Nephron progenitor cell (in vitro differentiated cells): ENCODE data around the gene SCRN1.
"Not testable (repeated sequence)": the region's sequence is repeated elsewhere in the genome, so short reads cannot be mapped to it uniquely, and the experiment has no call there.

Source experiments
- DNase-seq: peaks from one replicate; pipeline ENCODE4 v3.0.0; 2021
- H3K27ac Mint-ChIP-seq: 2 replicates; pipeline ENCODE4 v1.8.0; 2021; ENCODE audit warnings: mild to moderate bottlenecking, moderate library complexity, mixed read lengths
- H3K27me3 Mint-ChIP-seq: 2 replicates; pipeline ENCODE4 v1.8.0; 2021; ENCODE audit warnings: mild to moderate bottlenecking, low read depth, mixed read lengths; ENCODE audit not compliant: poor library complexity
- H3K36me3 Mint-ChIP-seq: 2 replicates; pipeline ENCODE4 v1.8.0; 2021; ENCODE audit warnings: low read depth, mixed read lengths
- H3K4me1 Mint-ChIP-seq: 2 replicates; pipeline ENCODE4 v1.8.0; 2021; ENCODE audit warnings: mixed read lengths
- H3K4me3 Mint-ChIP-seq: 2 replicates; pipeline ENCODE4 v1.8.0; 2021; ENCODE audit warnings: mild to moderate bottlenecking, moderate library complexity, mixed read lengths
- H3K9me3 Mint-ChIP-seq: 2 replicates; pipeline ENCODE4 v1.8.0; 2021; ENCODE audit warnings: mild to moderate bottlenecking, moderate library complexity, mixed read lengths
- TF ChIP-seq, protein P1 (sequence below): fragments of 200-600 bp; sonication (generic); IDR thresholded peaks from 2 replicates; pipeline ENCODE4 v1.5.0; 2021; ENCODE audit warnings: antibody characterized with exemption

The SCRN1 gene

DNA sequence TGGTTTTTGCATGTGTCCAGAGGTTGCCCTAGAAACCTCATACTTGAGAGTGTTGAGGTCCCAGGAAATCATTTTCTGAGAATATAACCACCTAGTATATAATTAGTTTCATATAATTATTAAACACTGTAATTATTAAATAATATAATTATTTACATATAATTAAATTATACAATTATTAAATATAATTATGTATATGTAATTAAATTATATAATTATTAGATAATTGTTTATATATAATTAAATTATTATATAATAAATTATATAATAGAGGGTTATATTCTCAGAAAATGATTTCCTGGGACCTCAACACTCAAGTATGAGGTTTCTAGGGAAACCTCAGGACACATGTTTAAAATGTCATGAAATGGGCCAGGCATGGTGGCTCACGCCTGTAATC lies 27.6 kb downstream of the SCRN1 start:
- peaks cover 70% of the 10 kb centered on the region for H3K36me3 Mint-ChIP-seq
- no peak overlapping the region for H3K4me3 Mint-ChIP-seq
- TF ChIP-seq, protein P1, sequence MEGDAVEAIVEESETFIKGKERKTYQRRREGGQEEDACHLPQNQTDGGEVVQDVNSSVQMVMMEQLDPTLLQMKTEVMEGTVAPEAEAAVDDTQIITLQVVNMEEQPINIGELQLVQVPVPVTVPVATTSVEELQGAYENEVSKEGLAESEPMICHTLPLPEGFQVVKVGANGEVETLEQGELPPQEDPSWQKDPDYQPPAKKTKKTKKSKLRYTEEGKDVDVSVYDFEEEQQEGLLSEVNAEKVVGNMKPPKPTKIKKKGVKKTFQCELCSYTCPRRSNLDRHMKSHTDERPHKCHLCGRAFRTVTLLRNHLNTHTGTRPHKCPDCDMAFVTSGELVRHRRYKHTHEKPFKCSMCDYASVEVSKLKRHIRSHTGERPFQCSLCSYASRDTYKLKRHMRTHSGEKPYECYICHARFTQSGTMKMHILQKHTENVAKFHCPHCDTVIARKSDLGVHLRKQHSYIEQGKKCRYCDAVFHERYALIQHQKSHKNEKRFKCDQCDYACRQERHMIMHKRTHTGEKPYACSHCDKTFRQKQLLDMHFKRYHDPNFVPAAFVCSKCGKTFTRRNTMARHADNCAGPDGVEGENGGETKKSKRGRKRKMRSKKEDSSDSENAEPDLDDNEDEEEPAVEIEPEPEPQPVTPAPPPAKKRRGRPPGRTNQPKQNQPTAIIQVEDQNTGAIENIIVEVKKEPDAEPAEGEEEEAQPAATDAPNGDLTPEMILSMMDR = no peak
- peaks cover 31% of the 10 kb centered on the region for H3K4me1 Mint-ChIP-seq
- peaks cover 4% of the 10 kb centered on the region for H3K9me3 Mint-ChIP-seq
- no peaks in the 10 kb centered on the region for H3K27me3 Mint-ChIP-seq
- no peak for DNase-seq
- no peak overlapping the region for H3K27ac Mint-ChIP-seq

DNA sequence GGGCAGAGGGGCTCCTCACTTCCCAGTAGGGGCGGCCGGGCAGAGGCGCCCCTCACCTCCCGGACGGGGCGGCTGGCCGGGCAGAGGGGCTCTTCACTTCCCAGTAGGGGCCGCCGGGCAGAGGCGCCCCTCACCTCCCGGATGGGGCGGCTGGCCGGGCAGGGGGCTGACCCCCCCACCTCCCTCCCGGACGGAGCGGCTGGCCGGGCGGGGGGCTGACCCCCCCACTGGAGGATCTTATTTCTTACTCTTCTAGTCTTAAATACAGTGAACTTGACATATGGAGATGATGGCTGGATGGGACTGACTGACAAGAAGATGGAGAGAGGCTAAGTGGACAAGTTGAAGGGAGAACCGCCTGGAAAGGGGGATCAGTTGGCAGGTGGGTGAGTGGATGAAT lies 28.0 kb downstream of the SCRN1 start:
- not testable (repeated sequence) for H3K9me3 Mint-ChIP-seq, H3K4me3 Mint-ChIP-seq, DNase-seq, H3K27me3 Mint-ChIP-seq, H3K27ac Mint-ChIP-seq
- Mint-ChIP-seq H3K36me3 (peaks cover 66% of the 10 kb centered on the region), H3K4me1 (peaks cover 30% of the 10 kb centered on the region)

DNA sequence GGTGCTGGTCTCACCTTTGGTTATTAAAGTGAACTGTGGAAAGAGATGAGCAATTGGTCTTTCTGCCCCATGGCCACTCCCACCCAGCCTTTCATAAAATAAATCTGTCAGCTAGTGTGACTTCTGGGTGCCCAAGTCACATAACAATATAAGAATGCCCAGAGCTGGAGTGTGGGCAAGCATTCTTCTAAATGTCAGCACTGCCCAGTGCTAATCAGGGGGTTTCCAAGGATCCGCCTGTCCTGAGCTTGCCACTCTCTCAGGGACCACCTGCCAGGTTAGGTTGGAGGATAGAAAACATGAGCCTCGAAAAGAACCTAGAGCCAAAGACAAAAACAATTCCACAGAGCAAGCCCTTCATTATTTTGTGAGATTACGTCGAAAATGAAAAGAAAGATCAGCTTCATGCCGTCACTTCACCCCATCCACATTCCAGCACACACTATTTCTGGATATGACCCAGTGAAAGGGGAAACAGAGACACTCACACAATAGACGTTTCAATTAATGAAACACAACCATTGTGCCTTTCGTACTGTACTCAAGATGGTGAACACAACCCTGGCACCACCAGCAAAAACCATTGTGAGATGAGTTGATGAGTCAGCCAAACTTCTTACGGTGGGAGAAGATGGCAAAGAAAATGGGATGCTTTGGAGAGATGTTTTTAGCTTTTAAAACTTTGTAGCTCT lies 30.8 kb downstream of the SCRN1 start:
- no peak for DNase-seq
- H3K36me3 Mint-ChIP-seq = peaks cover 58% of the 10 kb centered on the region

DNA sequence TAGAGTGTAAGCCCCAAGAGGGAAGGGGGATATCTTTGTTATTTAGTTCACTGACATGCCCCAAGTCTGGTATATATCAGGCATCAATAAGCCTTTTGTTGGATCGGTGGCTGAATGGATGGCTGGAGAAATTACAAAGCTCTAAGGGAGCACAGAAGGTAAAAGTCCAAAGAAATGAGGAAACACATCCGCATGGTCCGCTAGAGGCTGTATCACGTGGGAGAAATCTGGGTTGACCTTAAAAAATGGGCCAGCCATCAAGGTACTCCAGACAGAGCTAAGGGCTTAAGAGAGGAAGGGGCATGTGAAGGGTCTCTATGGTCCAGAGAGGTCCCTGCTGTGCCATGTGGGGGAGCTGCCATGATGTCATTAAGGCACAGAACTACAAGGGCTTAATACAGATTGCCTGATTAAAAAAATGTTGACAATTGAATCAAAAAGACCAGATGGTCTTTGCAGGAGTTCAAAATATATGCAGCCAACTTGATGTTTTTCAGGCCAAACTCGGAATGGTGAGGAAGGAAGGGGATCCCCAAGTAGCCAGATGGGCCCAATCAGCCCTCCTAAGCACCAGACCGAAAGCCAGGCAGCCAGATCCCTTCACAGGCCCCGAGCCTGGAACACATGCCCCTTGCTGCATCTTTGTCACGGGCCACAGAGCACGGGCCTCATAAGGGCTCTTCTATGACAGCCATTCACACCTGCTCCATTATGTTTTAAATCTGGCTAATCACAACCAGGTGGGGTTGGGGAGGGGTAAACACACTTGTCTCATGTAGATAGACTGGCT lies 31.9 kb downstream of the SCRN1 start:
- TF ChIP-seq, protein P1 = no peak
- peaks cover 2% of the 10 kb centered on the region for H3K27me3 Mint-ChIP-seq
- H3K4me1 Mint-ChIP-seq = peaks cover 26% of the 10 kb centered on the region
- peaks cover 58% of the 10 kb centered on the region for H3K36me3 Mint-ChIP-seq
- H3K27ac Mint-ChIP-seq = peak overlapping the region; percentile 75
- no peak for DNase-seq
- H3K9me3 Mint-ChIP-seq = peaks cover 4% of the 10 kb centered on the region
- H3K4me3 Mint-ChIP-seq = no peak overlapping the region

More for the DNA sequence above, 30.8 kb downstream of the SCRN1 start:
- no peak overlapping the region for H3K27ac Mint-ChIP-seq
- TF ChIP-seq, protein P1 = no peak
- peaks cover 26% of the 10 kb centered on the region for H3K4me1 Mint-ChIP-seq
- peaks cover 2% of the 10 kb centered on the region for H3K27me3 Mint-ChIP-seq
- H3K9me3 Mint-ChIP-seq = peaks cover 4% of the 10 kb centered on the region
- no peak overlapping the region for H3K4me3 Mint-ChIP-seq

DNA sequence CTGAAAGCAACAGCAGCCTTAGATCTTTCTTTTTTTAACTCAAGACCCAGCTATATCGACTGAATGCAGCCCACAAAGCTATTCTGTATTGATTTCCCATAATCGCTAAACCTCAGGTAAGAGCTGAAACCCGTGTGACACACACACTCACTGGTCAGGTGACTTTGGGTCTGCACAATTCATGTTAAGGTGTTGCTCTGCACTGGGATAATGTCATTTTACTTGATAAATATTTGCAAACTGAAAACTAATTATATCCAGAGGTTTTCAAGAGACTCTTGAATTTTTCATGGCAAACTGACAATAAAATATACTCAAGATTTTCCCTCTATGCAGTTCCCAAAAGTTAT lies 33.1 kb downstream of the SCRN1 start:
- Mint-ChIP-seq H3K4me3 (no peak overlapping the region), H3K27ac (no peak overlapping the region)

DNA sequence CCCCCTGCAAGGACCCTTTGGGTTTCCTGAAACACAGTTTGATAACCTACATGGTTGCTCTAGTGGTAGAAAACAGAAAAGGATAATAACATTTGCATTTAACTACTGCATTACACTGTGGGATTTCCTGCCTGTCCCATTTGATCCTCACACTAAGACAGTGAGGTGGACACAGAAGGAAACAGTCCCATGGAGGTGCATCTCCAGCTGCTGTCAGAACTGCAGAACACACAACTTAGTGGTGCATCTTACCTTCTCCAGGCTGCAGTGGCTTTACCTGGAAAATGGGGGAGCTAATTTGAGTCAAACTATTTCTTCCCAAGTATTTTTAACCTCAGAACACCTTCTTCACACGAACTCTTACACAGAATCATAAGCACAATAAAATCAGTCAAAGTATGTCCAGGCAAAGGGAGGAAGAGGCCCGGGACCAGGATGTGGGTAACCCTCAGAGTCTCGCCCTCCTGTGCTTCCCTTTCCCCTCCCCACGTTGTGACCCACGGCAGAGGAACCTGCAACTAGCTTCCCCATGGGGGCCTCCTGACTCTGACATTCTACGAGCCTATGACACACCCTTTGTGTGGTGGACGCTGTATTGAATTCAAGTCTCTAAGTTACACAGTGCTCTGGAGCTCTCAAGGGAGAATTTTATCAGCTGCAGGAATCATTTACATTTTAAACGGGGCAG lies 33.7 kb downstream of the SCRN1 start:
- Mint-ChIP-seq H3K9me3 (no peaks in the 10 kb centered on the region), H3K27me3 (peaks cover 2% of the 10 kb centered on the region), H3K4me1 (peaks cover 26% of the 10 kb centered on the region), H3K36me3 (peaks cover 66% of the 10 kb centered on the region), H3K27ac (peak overlapping the region; percentile 60), H3K4me3 (no peak overlapping the region)
- TF ChIP-seq, protein P1 = no peak
- no peak for DNase-seq

More for the DNA sequence above, 33.1 kb downstream of the SCRN1 start:
- TF ChIP-seq, protein P1 = no peak
- H3K27me3 Mint-ChIP-seq = peaks cover 2% of the 10 kb centered on the region
- DNase-seq = no peak
- H3K9me3 Mint-ChIP-seq = no peaks in the 10 kb centered on the region
- peaks cover 61% of the 10 kb centered on the region for H3K36me3 Mint-ChIP-seq
- peaks cover 26% of the 10 kb centered on the region for H3K4me1 Mint-ChIP-seq
